Activated T-cell treated with anti-CD3 and anti-CD28 coated beads, Interleukin-2, amount 50 U/mL, for 72 hours (primary cell): ENCODE results near the gene ACER1. TPM values are rescaled to one million over a fixed set of nuclear protein-coding genes. Genes with fewer than 3 reads are reported as not detected.
"Not testable (repeated sequence)": the region's sequence is repeated elsewhere in the genome, so short reads cannot be mapped to it uniquely, and the experiment has no call there.

Experiments
- ATAC-seq, 2 donors: fragments of 150-1000 bp; cut with Tn5 transposase; replicated peaks in 1 of 2; 2 replicates each; pipeline ENCODE4 v1.10.0; 2021; ENCODE audit warnings: moderate library complexity in 2 of 2, mild to moderate bottlenecking in 1 of 2
- DNase-seq, 2 donors: peaks; one replicate each; pipeline ENCODE4 v3.0.0; 2021 to 2022; ENCODE audit warnings: mixed read lengths in 1 of 2
- H3K27ac Mint-ChIP-seq: one replicate; pipeline ENCODE4 v1.8.0; 2022; ENCODE audit warnings: mild to moderate bottlenecking, moderate library complexity, mixed read lengths
- H3K27me3 Mint-ChIP-seq: one replicate; pipeline ENCODE4 v1.8.0; 2022; ENCODE audit warnings: low read depth, mixed read lengths
- H3K36me3 Mint-ChIP-seq, 2 donors: one replicate each; pipeline ENCODE4 v1.8.0; 2022; ENCODE audit warnings: mixed read lengths in 2 of 2, mild to moderate bottlenecking in 1 of 2; ENCODE audit not compliant: insufficient read depth in 2 of 2
- H3K4me1 Mint-ChIP-seq: one replicate; pipeline ENCODE4 v1.8.0; 2022; ENCODE audit warnings: low read depth, mixed read lengths
- H3K4me3 Mint-ChIP-seq, 2 donors: one replicate each; pipeline ENCODE4 v1.8.0; 2022; ENCODE audit warnings: mild to moderate bottlenecking in 2 of 2, mixed read lengths in 2 of 2, moderate library complexity in 2 of 2
- H3K9me3 Mint-ChIP-seq, 2 donors: one replicate each; pipeline ENCODE4 v1.8.0; 2022; ENCODE audit warnings: mixed read lengths in 2 of 2
- total RNA-seq, 2 donors: library from RNA; stranded (reverse); gene quantifications; one replicate each; pipeline ENCODE4 v1.2.3, GENCODE V29; 2022

The ACER1 gene
- total RNA-seq, 2 donors from 2014 or later = 0.34 TPM; not detected in 1

DNA sequence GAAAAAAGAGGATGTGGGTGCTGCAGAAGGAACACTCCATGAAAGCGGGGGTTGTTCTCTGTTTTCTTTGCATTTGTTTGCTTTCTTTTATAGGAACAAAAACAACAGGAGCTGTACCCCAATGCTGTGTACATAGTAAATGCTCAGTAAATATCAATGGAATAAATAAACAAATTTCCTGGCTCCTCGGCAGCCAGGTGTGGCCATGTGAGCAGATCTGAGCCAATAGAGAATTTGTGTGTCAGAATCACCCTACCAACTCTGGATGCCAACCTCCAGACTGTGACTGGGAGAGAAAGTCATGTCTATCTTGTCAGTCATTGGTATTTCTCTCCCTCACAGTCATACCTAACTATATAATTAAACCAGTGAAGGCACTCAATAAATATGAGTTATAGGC lies 17.3 kb upstream of the ACER1 start:
- Mint-ChIP-seq H3K9me3 (no peaks in the 10 kb centered on the region), H3K4me1 (no peaks in the 10 kb centered on the region), H3K4me3 (no peak overlapping the region), H3K27me3 (no peaks in the 10 kb centered on the region), H3K27ac (no peak overlapping the region), H3K36me3 (peaks cover 0 to 2% of the 10 kb centered on the region in 2 donors)
- DNase-seq (no peak), ATAC-seq (no peak)

DNA sequence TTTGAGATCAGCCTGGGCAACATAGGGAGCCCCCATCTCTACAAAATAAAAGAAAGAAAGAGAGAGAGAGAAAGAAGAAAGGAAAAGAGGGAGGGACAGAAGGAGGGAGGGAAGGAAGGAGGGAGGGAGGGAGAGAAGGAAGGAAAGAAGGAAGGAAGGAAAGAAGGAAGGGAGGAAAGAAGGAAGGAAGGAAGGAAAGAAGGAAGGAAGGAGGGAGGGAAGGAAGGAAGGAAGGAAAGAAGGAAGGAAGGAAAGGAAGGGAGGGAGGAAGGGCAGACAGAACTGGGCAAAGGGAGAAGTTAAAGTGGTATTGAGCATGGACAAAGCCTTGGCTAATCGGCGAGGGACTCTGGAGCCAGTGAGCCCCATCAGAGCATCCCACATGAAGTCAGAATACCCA lies 15.9 kb upstream of the ACER1 start:
- not testable (repeated sequence) for H3K4me3 Mint-ChIP-seq, H3K36me3 Mint-ChIP-seq, DNase-seq, ATAC-seq, H3K27ac Mint-ChIP-seq, H3K4me1 Mint-ChIP-seq, H3K9me3 Mint-ChIP-seq, H3K27me3 Mint-ChIP-seq

GRCh38 chr19:6343462-6343861 lies 10.1 kb upstream of the ACER1 start:
- Mint-ChIP-seq H3K4me3 (no peak overlapping the region), H3K27ac (no peak overlapping the region), H3K4me1 (peaks cover 13% of the 10 kb centered on the region), H3K27me3 (no peaks in the 10 kb centered on the region), H3K36me3 (peaks cover 0 to 4% of the 10 kb centered on the region in 2 donors), H3K9me3 (peaks cover 1 to 4% of the 10 kb centered on the region in 2 donors)
- no peak for ATAC-seq
- no peak for DNase-seq

DNA sequence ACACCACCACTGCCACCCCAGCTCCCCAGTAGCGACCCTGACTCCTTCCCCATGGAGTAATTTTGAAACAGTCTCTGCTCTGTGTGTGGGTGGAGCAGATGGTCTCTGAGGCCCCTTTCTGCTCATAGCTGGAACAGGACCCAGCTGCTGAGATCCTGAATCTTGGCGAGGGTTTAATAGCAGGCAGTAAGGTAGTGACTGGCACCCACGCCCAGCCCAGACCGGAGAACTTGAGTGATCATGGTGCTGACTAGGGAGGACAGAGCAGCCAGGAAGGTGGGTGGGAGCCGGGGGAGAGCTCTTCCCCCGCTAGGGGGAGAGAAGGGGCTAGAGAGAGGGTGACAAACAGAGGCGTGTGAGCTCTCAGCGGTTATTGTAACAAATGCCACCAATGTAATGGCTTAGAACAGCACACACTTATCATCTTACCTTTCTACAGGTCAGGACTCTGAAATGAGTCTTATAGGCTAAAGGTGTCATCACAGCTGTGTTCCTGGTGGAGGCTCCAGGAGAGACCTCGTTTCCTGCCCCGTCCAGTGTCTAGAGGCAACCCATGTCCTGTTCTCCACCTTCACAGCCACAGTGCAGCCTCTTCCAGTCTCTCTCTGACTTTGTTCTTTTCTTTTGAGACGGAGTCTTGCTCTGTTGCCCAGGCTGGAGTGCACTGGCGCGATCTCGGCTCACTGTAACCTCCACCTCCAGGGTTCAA lies 7.2 kb upstream of the ACER1 start:
- Mint-ChIP-seq H3K4me3 (peak overlapping the region in 1 of 2 donors; percentile 31), H3K9me3 (peaks cover 1 to 4% of the 10 kb centered on the region in 2 donors), H3K27ac (no peak overlapping the region), H3K36me3 (peaks cover 0 to 4% of the 10 kb centered on the region in 2 donors), H3K4me1 (peaks cover 13% of the 10 kb centered on the region), H3K27me3 (no peaks in the 10 kb centered on the region)
- peak in 1 of 2 donors; percentile 13 for DNase-seq
- ATAC-seq = peak; percentile 39 to 55

DNA sequence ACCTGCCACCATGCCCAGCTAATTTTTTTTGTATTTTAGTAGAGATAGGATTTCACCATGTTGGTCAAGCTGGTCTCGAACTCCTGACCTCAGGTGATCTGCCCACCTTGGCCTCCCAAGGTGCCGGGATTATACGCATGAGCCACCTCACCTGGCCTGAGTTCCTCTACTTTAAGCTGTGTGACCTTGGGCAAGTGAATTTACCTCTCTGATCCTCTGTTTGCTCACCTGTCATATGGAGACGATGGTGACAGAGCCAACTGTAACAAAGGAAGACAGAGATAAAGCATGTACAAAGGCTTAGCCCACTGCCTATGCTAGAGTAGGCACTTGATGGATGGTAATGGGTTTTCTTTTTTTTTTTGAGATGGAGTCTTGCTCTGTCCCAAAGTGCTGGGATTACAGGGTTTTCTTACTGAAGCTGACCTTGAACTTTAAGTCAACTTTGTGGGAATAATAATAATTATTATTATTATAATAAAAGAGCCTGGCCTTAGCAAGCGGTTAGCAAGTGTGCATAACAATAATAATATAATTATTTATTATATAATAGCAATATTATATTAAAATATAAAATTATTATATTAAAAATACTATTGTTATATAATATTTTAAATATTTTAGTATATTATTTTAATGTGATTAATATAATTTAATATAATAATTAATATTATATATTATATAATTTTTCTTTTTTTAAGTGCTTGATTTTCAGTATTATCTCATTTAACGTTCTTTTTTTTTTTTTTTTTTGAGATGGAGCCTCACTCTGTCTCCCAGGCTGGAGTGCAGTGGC lies 1.3 kb upstream of the ACER1 start:
- DNase-seq = no peak
- H3K27me3 Mint-ChIP-seq = no peaks in the 10 kb centered on the region
- ATAC-seq = no peak
- H3K4me3 Mint-ChIP-seq = no peak overlapping the region
- no peak overlapping the region for H3K27ac Mint-ChIP-seq
- H3K36me3 Mint-ChIP-seq = no peaks in the 10 kb centered on the region
- H3K9me3 Mint-ChIP-seq = peaks cover 0 to 1% of the 10 kb centered on the region in 2 donors
- H3K4me1 Mint-ChIP-seq = no peaks in the 10 kb centered on the region

DNA sequence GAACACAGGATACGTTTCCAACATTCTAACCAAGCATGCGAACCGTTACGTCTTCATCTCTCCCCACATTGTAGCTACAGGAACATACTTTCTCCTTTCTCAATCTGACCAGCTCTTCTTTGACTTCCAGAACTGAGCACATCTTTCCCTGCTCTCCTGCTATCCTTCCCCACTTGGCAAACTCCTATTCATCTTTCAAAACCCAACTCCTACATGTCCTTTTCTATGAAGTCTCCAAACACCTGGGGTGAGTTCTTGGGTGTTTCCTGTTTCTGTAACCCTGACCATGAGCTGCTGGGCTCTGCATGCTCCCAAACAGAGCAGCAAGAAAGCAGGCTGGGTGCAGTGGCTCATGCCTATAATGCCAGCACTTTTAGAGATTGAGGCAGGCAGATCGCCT lies 6.6 kb downstream of the ACER1 start:
- peaks cover 4% of the 10 kb centered on the region for H3K4me1 Mint-ChIP-seq
- peaks cover 0 to 1% of the 10 kb centered on the region in 2 donors for H3K36me3 Mint-ChIP-seq
- no peak for ATAC-seq
- H3K27ac Mint-ChIP-seq = no peak overlapping the region
- H3K4me3 Mint-ChIP-seq = no peak overlapping the region
- no peaks in the 10 kb centered on the region for H3K27me3 Mint-ChIP-seq
- peaks cover 0 to 2% of the 10 kb centered on the region in 2 donors for H3K9me3 Mint-ChIP-seq
- DNase-seq = no peak

GRCh38 chr19:6325614-6326013 lies 7.8 kb downstream of the ACER1 start:
- Mint-ChIP-seq H3K4me1 (peaks cover 4% of the 10 kb centered on the region), H3K36me3 (peaks cover 0 to 1% of the 10 kb centered on the region in 2 donors), H3K9me3 (peaks cover 0 to 2% of the 10 kb centered on the region in 2 donors), H3K27ac (no peak overlapping the region), H3K4me3 (no peak overlapping the region), H3K27me3 (no peaks in the 10 kb centered on the region)
- no peak for ATAC-seq
- DNase-seq = no peak

DNA sequence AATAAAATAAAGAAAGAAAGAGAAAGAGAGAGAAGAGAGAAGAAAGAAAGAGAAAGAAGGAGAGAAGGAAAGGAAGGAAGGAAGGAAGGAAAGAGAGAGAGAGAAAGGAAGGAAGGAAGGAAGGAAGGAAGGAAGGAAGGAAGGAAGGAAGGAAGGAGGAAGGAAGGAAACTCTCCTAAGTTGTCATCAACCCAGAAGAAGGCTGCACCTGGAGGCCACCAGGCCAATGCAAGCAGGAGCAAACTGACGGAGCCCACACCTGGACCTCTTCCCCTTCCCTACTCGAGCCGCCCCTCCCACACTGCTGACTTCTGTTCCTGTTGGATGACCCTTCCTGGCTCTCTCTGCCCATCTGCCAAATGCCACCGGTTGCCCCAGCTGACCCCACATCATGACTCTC lies 8.7 kb downstream of the ACER1 start:
- Mint-ChIP-seq H3K36me3 (peaks cover 0 to 1% of the 10 kb centered on the region in 2 donors), H3K9me3 (peaks cover 0 to 2% of the 10 kb centered on the region in 2 donors)

GRCh38 chr19:6322284-6322683 lies 11.1 kb downstream of the ACER1 start:
- no peak for ATAC-seq
- Mint-ChIP-seq H3K27me3 (no peaks in the 10 kb centered on the region), H3K4me1 (peaks cover 4% of the 10 kb centered on the region), H3K9me3 (peaks cover 0 to 2% of the 10 kb centered on the region in 2 donors), H3K27ac (no peak overlapping the region), H3K4me3 (no peak overlapping the region), H3K36me3 (peaks cover 0 to 1% of the 10 kb centered on the region in 2 donors)
- DNase-seq = no peak

More for the DNA sequence above, 8.7 kb downstream of the ACER1 start:
- no peak for DNase-seq
- no peak overlapping the region for H3K27ac Mint-ChIP-seq
- H3K27me3 Mint-ChIP-seq = no peaks in the 10 kb centered on the region
- H3K4me1 Mint-ChIP-seq = peaks cover 4% of the 10 kb centered on the region
- no peak overlapping the region for H3K4me3 Mint-ChIP-seq
- ATAC-seq = no peak

- Mint-ChIP-seq H3K36me3 (peaks cover 0 to 1% of the 10 kb centered on the region in 2 donors), H3K27ac (no peak overlapping the region), H3K4me1 (no peaks in the 10 kb centered on the region), H3K4me3 (no peak overlapping the region), H3K27me3 (no peaks in the 10 kb centered on the region), H3K9me3 (peaks cover 0 to 2% of the 10 kb centered on the region in 2 donors)
- no peak for ATAC-seq
- no peak for DNase-seq
These were observed 14.0 kb downstream of the ACER1 start for GRCh38 chr19:6319376-6319775.

- H3K27me3 Mint-ChIP-seq = no peaks in the 10 kb centered on the region
- H3K9me3 Mint-ChIP-seq = peaks cover 0 to 2% of the 10 kb centered on the region in 2 donors
- DNase-seq = peak; percentile 18 to 23
- peaks cover 0 to 1% of the 10 kb centered on the region in 2 donors for H3K36me3 Mint-ChIP-seq
- ATAC-seq = peak; percentile 71 to 94
- no peaks in the 10 kb centered on the region for H3K4me1 Mint-ChIP-seq
- H3K27ac Mint-ChIP-seq = no peak overlapping the region
- H3K4me3 Mint-ChIP-seq = no peak overlapping the region
These were observed 14.6 kb downstream of the ACER1 start for GRCh38 chr19:6318772-6319171.

GRCh38 chr19:6315646-6316045 lies 17.8 kb downstream of the ACER1 start:
- not testable (repeated sequence) for ATAC-seq, H3K9me3 Mint-ChIP-seq, H3K4me3 Mint-ChIP-seq, H3K4me1 Mint-ChIP-seq, DNase-seq, H3K27ac Mint-ChIP-seq, H3K36me3 Mint-ChIP-seq, H3K27me3 Mint-ChIP-seq

DNA sequence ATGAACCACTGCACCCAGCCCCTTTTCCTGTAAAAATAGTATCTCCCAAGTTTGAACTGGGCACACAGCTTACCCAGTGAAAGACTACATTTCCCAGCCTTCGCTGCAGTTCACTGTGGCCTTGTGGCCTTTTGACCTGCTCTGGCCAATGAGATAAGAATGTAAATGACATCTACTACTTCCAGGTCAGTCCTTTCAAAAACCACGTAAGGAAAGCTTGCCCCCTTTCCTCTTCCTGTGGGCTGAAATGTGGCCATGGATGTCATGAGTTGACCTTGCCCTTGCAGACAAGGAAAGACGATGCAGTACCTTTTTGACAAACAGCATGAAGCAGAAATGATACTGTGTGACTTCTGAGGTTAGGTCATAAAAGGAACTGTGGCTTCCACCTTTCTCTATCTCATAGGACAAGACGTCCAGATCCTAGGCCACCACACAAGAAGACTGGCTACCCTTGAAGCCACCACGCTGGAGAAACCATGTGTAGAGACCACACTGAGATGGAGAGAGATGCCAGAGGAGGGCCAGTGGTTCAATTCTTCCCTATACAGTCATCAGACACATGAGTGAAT lies 19.9 kb downstream of the ACER1 start:
- ATAC-seq = no peak
- Mint-ChIP-seq H3K27ac (no peak overlapping the region), H3K27me3 (no peaks in the 10 kb centered on the region), H3K4me1 (no peaks in the 10 kb centered on the region), H3K4me3 (no peak overlapping the region), H3K9me3 (no peaks in the 10 kb centered on the region), H3K36me3 (no peaks in the 10 kb centered on the region)
- DNase-seq = no peak
